Measurements from ENCODE around the gene TTLL7. TPM values are rescaled to one million over a fixed set of nuclear protein-coding genes. Genes with fewer than 3 reads are reported as not detected.

Gene TTLL7
- total RNA-seq, 2 donors from 2014 or later = 3.4 to 3.7 TPM

GRCh38 chr1:83838573-83838972 is 160.4 kb downstream of the TTLL7 start:
- H3K27ac ChIP-seq (ENCODE audit: low read depth, low read length) = no peak overlapping the region
- H3K27me3 ChIP-seq (ENCODE audit: control insufficient read depth, insufficient read depth, low read length, poor library complexity, severe bottlenecking) = peaks cover 51% of the 10 kb centered on the region
- DNase-seq = no peak
- Mint-ChIP-seq H3K36me3 (ENCODE audit: low read depth) (no peaks in the 10 kb centered on the region), H3K9me3 (no peaks in the 10 kb centered on the region), H3K4me3 (no peak overlapping the region), H3K27ac (no peak overlapping the region), H3K27me3 (ENCODE audit: insufficient read depth) (peaks cover 35% of the 10 kb centered on the region), H3K4me1 (peaks cover 22% of the 10 kb centered on the region)
- H3K36me3 ChIP-seq (ENCODE audit: control insufficient read depth, insufficient read depth, low read length) = no peaks in the 10 kb centered on the region
- H3K9me3 ChIP-seq (ENCODE audit: control insufficient read depth, low read length) = peaks cover 2% of the 10 kb centered on the region
- H3K9ac ChIP-seq (ENCODE audit: extremely low read depth, low read length, poor library complexity, severe bottlenecking) = no peak overlapping the region
- TF ChIP-seq CTCF (conservative IDR thresholded peaks at IDR 0.05) = no peak
- peaks cover 8% of the 10 kb centered on the region for H3K4me1 ChIP-seq (ENCODE audit: control insufficient read depth, insufficient read depth, low read length)
- 86% methylated on average over 2 to 5 of the region's 5 CpGs for WGBS, 2 experiments (ENCODE audit: insufficient coverage in 1 of 2, insufficient read length in 1 of 2)
- no peak overlapping the region for H3K4me3 ChIP-seq (ENCODE audit: low read length)

DNA sequence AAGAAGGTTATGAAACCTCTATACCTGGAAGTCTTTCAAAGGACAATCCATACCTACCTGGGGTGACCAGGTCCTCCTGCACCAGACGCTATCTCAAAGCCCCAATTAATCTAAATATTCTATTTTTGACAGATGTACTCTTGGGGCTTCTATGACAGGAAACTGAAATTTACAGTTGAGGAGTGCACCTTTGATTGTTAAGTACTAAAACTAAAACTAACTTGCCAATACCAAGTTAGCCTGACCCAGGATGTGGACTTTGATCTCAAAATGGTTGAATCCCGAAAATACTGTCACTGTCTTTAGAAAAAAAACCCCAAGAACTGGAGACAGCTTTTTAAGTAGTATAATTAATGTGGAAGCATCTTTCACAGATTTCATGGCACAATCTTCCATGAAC is 162.4 kb downstream of the TTLL7 start:
- Mint-ChIP-seq H3K4me3 (no peak overlapping the region), H3K9me3 (no peaks in the 10 kb centered on the region), H3K27me3 (ENCODE audit: insufficient read depth) (peaks cover 19% of the 10 kb centered on the region), H3K4me1 (peaks cover 22% of the 10 kb centered on the region), H3K27ac (no peak overlapping the region), H3K36me3 (ENCODE audit: low read depth) (no peaks in the 10 kb centered on the region)
- 90 to 100% methylated on average over 1 to 2 of the region's 2 CpGs for WGBS, 2 experiments (ENCODE audit: insufficient coverage in 1 of 2, insufficient read length in 1 of 2)
- peaks cover 8% of the 10 kb centered on the region for H3K4me1 ChIP-seq (ENCODE audit: control insufficient read depth, insufficient read depth, low read length)
- no peak overlapping the region for H3K4me3 ChIP-seq (ENCODE audit: low read length)
- H3K27ac ChIP-seq (ENCODE audit: low read depth, low read length) = no peak overlapping the region
- H3K36me3 ChIP-seq (ENCODE audit: control insufficient read depth, insufficient read depth, low read length) = no peaks in the 10 kb centered on the region
- peaks cover 32% of the 10 kb centered on the region for H3K27me3 ChIP-seq (ENCODE audit: control insufficient read depth, insufficient read depth, low read length, poor library complexity, severe bottlenecking)
- no peak overlapping the region for H3K9ac ChIP-seq (ENCODE audit: extremely low read depth, low read length, poor library complexity, severe bottlenecking)
- no peak for TF ChIP-seq CTCF (conservative IDR thresholded peaks at IDR 0.05)
- no peaks in the 10 kb centered on the region for H3K9me3 ChIP-seq (ENCODE audit: control insufficient read depth, low read length)
- DNase-seq = no peak

DNA sequence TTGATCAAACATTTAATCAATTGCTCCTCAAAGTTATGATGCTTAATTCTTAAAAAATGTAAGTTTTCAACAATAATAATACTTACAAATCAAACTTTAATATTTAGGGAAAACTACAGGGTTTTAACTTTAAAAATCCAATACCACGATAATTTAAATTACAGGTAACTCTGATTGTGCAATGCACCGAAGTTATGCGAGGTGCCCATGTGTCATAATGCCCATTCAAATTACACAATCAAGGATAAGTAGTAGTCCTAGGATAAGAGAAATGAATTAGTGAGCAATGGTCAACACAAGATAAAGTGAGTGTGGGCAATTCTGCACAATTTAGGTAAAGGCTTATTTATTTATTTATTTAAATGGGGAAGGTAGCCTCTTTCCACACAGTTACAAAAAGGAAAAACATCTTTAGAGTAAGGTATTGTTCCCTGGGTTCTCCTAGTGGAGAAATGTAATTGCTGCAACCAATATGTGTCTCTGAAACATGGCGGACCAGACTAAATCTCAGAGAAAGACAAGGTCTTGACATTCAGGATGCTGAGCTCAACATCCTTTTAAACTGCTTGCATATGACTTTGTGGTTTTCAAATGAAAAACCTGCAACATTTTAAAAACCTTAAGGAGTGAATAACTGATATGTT is 164.2 kb downstream of the TTLL7 start:
- Mint-ChIP-seq H3K27me3 (ENCODE audit: insufficient read depth) (peaks cover 5% of the 10 kb centered on the region), H3K36me3 (ENCODE audit: low read depth) (no peaks in the 10 kb centered on the region), H3K27ac (no peak overlapping the region), H3K4me3 (no peak overlapping the region), H3K4me1 (peaks cover 18% of the 10 kb centered on the region), H3K9me3 (no peaks in the 10 kb centered on the region)
- Histone ChIP-seq H3K4me1 (ENCODE audit: control insufficient read depth, insufficient read depth, low read length) (peaks cover 8% of the 10 kb centered on the region), H3K4me3 (ENCODE audit: low read length) (no peak overlapping the region), H3K27ac (ENCODE audit: low read depth, low read length) (no peak overlapping the region), H3K9ac (ENCODE audit: extremely low read depth, low read length, poor library complexity, severe bottlenecking) (no peak overlapping the region), H3K27me3 (ENCODE audit: control insufficient read depth, insufficient read depth, low read length, poor library complexity, severe bottlenecking) (peaks cover 14% of the 10 kb centered on the region), H3K9me3 (ENCODE audit: control insufficient read depth, low read length) (no peaks in the 10 kb centered on the region), H3K36me3 (ENCODE audit: control insufficient read depth, insufficient read depth, low read length) (no peaks in the 10 kb centered on the region)
- whole genome bisulfite sequencing, 2 experiments (ENCODE audit: insufficient coverage in 1 of 2, insufficient read length in 1 of 2) = 97 to 100% methylated on average over 3 to 4 of the region's 4 CpGs
- peak; percentile 68 for TF ChIP-seq CTCF (conservative IDR thresholded peaks at IDR 0.05)
- DNase-seq = no peak

Data from endodermal cell (in vitro differentiated cells).